Measurements from ENCODE around the gene NFIL3.
"Not testable (repeated sequence)": the region's sequence is repeated elsewhere in the genome, so short reads cannot be mapped to it uniquely, and the experiment has no call there.

NFIL3 gene

GRCh38 chr9:91423785-91424402 lies at the start of gene NFIL3:
Gene NFIL3 (minus strand): TSS chr9:91423832. CDS start chr9:91410734, 13,098 bp downstream.
- peak; percentile 87 for DNase-seq (ENCODE audit: low spot score)

GRCh38 chr9:91471524-91471923 lies 47.9 kb upstream of the NFIL3 start:
- DNase-seq (ENCODE audit: low spot score), result not testable (repeated sequence)

GRCh38 chr9:91465420-91465819 lies 41.8 kb upstream of the NFIL3 start:
- DNase-seq (ENCODE audit: low spot score), result no peak

DNA sequence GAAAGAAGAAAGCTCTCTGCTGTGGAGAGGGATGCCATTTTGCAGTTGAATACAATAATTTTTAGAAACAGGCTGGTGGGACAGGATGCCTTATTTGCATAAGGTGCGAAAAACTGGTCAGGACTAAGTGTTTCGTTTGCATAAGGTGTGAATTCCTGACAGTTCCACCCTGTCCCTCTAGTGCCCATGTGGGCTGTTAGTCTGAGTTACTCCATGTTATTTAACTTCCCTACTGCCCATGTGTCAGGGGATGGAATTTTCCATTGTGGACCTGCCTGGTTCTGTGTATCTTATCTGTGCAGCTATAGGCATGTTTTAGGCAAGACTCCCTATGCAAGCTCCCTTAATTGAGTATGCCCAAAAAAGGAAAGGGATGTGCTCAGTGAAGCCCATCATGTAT lies 35.3 kb upstream of the NFIL3 start:
- no peak for DNase-seq (ENCODE audit: low spot score)

- DNase-seq (ENCODE audit: low spot score), result no peak
Observed at GRCh38 chr9:91452844-91453243, 29.2 kb upstream of the NFIL3 start.

- no peak for DNase-seq (ENCODE audit: low spot score)
Observed at GRCh38 chr9:91451431-91452270, 28.0 kb upstream of the NFIL3 start.

DNA sequence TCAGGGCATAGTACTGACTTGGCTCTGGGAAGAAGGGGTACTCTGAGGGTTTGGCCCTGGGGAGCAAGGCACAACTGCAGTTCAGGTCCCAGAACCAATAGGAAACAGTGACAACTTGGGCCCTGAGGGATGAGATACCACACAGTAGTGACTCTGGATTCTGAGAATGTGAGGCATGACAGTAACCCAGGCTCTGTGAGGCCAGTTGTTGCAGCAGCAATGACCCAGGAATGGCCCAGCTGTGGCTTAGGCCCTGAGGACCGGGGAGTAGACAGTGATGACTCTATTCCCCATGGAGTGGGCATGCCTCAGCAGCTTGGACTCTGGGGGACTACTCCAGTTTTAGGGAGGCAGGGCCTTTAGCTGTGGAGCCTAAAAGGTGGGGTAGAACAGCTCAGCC lies 21.5 kb upstream of the NFIL3 start:
- no peak for DNase-seq (ENCODE audit: low spot score)

GRCh38 chr9:91443994-91444392 lies 20.4 kb upstream of the NFIL3 start:
- DNase-seq (ENCODE audit: low spot score), result no peak

- DNase-seq (ENCODE audit: low spot score), result no peak
Observed at GRCh38 chr9:91443321-91443993, 19.8 kb upstream of the NFIL3 start.

- no peak for DNase-seq (ENCODE audit: low spot score)
Observed at GRCh38 chr9:91436841-91437240, 13.2 kb upstream of the NFIL3 start.

- peak; percentile 76 for DNase-seq (ENCODE audit: low spot score)
Observed at GRCh38 chr9:91433180-91433579, 9.5 kb upstream of the NFIL3 start.

DNA sequence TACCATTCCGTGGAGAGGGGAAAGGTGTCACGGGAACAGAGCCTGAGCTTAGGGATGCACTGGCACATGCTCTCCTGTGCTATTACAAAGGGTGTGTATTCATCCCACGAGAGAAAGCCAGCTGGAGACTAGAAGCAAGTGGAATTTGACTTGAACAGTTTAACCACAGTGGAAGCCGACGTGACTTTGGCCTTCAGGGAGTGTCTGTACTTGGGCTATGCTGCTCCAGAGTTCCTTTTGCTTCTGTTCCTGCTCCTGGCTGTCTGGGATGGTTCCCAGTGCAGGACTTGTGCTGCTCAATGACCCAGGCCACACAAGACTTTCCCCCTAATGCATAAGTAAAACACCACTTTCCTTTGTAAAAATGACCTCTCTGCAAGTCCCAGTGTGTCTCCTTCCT lies 7.9 kb upstream of the NFIL3 start:
- no peak for DNase-seq (ENCODE audit: low spot score)

DNA sequence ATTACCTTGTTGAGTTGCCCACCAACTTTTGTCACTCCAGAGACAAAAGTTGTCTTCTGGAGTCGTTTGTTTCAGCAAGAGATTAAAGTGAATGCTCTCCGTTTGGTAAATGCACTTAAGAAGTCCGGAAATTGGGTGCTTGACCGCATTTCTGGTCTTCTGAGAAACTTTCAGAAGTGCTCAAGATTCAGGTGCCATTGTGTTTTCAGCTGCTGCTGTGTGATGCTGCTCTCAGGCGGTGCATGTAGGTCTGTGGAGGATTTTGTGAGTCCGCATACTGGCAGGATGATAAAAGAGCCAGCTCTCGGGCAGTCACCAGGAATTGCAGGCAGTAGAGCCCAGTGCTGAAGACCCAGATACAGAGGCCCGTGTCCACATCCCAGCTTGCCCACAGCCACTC lies 5.9 kb upstream of the NFIL3 start:
- DNase-seq (ENCODE audit: low spot score), result no peak

DNA sequence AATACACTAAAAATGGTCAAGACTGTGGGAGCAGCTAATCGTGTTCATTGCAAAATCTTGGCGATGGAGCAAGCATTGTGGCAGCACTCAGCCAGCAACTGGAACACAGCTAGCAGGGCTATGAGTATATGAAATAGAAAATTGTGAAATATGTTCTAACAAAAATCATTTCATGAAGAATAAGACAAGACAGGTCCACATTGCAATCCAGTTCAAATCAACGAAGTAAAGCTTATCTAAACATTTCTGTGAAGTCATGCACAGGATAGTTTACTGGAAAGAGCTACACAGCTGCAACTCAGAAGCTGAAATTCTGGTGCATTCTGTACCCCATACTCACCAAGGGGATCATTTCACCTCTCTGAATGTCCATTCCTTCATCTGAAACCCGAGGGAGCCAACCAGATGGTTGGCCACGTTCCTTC lies 5.3 kb upstream of the NFIL3 start:
- no peak for DNase-seq (ENCODE audit: low spot score)

DNA sequence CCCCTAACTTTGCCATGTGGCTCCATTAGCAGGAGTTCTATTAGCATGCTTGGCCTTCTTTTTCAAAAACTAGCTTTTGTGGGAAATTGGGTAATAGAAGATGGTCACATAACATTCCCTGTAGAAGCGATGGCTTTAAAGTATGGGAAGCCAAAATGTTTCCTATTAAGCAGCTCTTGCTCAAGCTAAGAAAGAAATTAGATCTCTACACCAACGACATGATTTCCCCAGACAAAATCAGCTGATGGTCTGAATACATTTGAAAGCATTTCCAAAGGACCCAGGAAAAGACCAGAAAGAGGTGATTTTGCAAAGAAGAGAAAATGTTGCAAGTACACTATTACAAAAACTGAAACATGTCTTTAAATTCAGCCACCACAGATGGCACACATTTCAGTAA lies 4.8 kb upstream of the NFIL3 start:
- DNase-seq (ENCODE audit: low spot score), result no peak

GRCh38 chr9:91427873-91428272 lies 4.2 kb upstream of the NFIL3 start:
- peak; percentile 32 for DNase-seq (ENCODE audit: low spot score)

- DNase-seq (ENCODE audit: low spot score), result no peak
Observed at GRCh38 chr9:91426123-91426745, 2.6 kb upstream of the NFIL3 start.

- DNase-seq (ENCODE audit: low spot score), result no peak
Observed at GRCh38 chr9:91425271-91425670, 1.6 kb upstream of the NFIL3 start.

DNA sequence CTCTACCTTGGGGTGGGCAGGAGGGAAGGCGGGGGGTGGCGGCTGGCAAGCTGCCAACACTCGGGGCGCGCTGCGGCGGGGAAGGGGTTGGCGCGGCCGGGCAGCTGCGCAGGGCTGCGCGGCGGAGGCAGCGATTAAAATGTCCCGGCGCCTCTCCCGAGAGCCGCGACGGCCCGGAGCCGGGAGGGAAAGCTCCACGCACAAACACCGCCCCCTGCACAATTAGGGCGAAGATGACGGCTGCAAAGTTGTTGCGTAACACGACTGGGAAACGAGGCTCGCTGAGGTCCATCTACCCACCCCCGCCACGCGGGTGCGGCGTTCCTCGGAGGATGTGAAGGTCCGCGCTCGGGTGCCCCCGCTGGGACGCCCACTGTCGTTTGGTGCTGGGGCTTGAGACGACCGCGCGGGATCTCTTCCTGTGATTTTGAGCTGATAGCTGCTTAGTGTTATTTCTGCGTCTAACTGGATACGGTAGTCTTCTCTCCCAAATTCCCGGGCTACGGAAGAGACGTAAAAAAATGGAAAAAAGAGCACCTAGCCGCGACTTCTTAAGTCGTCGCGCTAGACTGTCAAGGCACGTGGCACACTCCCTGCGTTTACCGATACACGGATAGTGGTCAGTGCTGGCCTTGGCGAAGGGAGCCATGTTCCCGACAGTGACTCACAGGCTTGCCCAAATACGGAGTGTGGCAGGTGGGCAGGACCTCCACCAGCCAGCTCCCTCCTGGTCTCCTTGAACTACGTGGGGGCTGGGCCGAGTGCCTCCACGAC lies 958 bp upstream of the NFIL3 start:
- peak; percentile 73 for DNase-seq (ENCODE audit: low spot score)

DNA sequence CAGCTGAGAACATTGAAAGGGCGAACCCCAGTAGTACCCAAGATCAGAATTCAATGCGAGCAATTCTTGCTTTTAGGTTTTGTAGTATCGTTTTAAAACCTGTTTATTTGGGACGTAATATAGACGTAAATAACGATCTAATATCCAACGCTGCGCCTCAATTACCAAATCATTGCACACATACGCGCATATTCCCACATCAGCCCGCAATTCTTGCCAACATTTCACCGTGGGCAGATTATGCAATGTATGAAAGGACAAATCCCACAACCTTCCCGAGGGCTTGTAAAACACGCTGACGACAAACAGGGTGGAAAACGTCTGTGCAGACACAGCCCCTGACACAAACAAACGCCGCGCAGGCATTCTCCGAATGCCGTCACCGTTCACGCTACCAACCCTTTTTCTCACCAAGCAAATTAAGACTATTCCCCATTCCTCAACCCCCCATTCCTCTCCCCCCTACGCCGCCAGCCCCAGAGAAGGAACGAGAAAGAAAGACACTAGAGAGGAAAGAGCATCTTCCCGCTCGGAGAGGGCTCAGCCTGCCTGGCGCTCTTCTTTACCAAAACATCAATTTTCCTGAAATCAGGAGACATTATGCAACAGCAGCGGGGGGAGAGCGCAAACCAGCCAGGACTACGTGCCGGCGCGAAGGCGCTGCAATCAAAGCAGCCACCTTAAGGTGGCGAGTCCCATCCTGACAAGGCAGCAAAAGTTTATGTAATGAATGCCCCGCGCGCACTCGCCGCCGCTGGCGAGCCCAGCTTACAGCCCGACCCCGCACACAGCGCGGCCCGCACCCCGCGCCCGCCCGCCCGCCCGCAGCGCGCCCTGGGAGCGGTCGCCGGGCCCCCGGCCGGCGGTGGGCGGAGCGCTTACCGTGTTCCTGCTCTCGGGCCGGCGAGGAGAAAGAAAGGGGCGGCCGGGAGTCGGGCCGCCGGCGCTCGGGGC lies 597 bp downstream of the NFIL3 start:
- DNase-seq (ENCODE audit: low spot score), result peak; percentile 63

Data from hepatic stellate cell (primary cell).